AG09309 (cell line): Measurements from ENCODE around the gene HSD3B7.

Experiments used
- DNase-seq: peaks from one replicate; pipeline ENCODE4 v3.0.0-alpha.2; 2010; ENCODE audit warnings: low read depth
- H3K4me3 ChIP-seq: 2 replicates; pipeline ENCODE4 v1.5.1; 2011; ENCODE audit warnings: mild to moderate bottlenecking, low read depth, low read length, moderate library complexity; ENCODE audit not compliant: control insufficient read depth
- TF ChIP-seq, protein P1 (sequence below): IDR thresholded peaks from 2 replicates; pipeline ENCODE4 v1.5.1; 2011; ENCODE audit warnings: mild to moderate bottlenecking, low read depth, low read length, inconsistent platforms; ENCODE audit not compliant: insufficient read depth, control insufficient read depth; ENCODE audit errors: missing control alignments

Gene HSD3B7

DNA sequence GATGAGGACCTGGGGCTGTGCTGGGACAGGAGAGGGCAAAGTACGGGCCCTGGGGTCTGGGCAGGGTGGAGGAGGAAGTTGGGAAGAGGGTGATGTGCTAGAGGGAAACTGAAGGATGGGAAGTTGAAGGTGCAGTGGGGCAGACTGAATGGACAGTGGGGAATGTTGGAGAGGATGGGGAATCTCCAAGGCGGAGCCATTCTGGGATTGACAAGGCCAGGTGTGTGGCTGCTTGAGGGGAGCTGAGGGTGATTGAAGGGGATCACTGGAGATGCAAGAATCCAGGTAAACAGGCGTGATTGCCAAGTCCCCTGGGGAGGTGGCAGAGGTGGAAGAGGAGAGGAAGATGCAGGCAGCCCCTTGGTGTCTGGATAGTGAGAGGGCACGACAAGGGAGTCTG lies 8.5 kb upstream of the HSD3B7 start:
- TF ChIP-seq, protein P1, sequence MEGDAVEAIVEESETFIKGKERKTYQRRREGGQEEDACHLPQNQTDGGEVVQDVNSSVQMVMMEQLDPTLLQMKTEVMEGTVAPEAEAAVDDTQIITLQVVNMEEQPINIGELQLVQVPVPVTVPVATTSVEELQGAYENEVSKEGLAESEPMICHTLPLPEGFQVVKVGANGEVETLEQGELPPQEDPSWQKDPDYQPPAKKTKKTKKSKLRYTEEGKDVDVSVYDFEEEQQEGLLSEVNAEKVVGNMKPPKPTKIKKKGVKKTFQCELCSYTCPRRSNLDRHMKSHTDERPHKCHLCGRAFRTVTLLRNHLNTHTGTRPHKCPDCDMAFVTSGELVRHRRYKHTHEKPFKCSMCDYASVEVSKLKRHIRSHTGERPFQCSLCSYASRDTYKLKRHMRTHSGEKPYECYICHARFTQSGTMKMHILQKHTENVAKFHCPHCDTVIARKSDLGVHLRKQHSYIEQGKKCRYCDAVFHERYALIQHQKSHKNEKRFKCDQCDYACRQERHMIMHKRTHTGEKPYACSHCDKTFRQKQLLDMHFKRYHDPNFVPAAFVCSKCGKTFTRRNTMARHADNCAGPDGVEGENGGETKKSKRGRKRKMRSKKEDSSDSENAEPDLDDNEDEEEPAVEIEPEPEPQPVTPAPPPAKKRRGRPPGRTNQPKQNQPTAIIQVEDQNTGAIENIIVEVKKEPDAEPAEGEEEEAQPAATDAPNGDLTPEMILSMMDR = no peak
- H3K4me3 ChIP-seq = no peak overlapping the region
- no peak for DNase-seq

DNA sequence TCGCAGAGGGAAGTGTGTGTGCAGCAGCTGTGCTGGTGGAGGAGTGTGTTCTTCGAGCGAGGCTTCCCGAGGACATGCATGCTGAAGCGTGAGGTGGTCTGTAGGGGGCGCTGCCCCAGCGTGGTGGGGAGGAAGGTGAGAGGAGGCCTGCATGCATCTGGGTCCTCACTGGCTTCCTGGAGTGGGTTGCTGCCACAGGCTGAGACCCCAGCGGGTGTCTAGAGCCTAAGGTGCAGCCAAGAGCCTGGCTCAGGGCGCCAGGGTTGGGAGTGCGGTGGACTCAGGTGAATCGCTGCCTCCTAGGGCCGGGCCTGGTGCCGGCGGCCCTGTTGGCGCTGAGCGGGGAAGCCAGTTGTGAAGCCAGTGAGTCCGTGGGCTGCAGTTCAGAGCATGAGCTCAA lies 7.5 kb upstream of the HSD3B7 start:
- H3K4me3 ChIP-seq = no peak overlapping the region
- DNase-seq = no peak
- TF ChIP-seq, protein P1 = peak; percentile 46

DNA sequence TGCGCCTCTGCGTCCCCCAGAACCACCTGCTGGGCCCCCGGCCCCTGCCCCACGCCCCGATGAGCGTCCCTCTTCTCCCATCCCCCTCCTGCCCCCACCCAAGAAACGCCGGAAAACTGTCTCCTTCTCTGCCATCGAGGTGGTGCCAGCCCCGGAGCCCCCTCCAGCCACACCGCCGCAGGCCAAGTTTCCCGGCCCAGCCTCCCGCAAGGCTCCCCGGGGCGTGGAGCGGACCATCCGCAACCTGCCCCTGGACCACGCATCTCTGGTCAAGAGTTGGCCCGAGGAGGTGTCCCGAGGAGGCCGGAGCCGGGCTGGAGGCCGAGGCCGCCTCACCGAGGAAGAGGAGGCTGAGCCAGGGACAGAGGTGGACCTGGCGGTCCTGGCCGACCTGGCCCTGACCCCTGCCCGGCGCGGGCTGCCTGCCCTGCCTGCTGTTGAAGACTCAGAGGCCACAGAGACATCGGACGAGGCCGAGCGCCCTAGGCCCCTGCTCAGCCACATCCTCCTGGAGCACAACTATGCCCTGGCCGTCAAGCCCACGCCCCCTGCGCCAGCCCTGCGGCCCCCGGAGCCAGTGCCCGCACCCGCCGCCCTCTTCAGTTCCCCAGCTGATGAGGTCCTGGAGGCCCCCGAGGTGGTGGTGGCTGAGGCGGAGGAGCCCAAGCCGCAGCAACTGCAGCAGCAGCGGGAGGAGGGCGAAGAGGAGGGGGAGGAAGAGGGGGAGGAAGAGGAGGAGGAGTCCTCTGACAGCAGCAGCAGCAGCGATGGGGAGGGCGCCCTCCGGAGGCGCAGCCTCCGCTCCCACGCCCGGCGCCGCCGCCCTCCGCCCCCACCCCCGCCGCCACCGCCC lies 5.6 kb upstream of the HSD3B7 start:
- no peak overlapping the region for H3K4me3 ChIP-seq
- TF ChIP-seq, protein P1 = no peak
- DNase-seq = no peak

DNA sequence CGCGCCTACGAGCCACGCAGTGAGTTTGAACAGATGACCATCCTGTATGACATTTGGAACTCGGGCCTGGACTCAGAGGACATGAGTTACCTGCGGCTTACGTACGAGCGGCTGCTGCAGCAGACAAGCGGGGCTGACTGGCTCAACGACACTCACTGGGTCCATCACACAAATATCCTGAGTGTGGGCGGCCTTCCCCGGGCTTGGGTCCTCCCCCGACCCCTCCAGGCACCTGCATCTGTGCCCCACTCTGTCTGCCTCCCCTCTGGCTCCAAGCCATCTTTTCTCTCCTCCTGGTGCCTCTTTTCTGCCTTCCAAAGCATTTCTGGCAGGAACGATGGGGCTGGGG lies 5.0 kb upstream of the HSD3B7 start:
- TF ChIP-seq, protein P1 = no peak
- no peak for DNase-seq
- no peak overlapping the region for H3K4me3 ChIP-seq

DNA sequence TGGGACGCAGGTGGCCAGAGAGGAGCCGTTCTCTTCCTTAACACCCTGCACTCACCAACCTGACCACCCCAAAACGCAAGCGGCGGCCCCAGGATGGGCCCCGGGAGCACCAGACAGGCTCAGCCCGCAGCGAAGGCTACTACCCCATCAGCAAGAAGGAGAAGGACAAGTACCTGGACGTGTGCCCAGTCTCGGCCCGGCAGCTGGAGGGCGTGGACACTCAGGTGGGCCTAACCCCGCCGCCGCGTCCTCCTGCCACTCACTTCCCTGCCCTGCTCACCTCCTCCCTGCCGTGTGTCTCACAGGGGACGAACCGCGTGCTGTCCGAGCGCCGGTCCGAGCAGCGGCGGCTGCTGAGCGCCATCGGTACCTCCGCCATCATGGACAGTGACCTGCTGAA lies 4.6 kb upstream of the HSD3B7 start:
- TF ChIP-seq, protein P1 = no peak
- DNase-seq = no peak
- no peak overlapping the region for H3K4me3 ChIP-seq

DNA sequence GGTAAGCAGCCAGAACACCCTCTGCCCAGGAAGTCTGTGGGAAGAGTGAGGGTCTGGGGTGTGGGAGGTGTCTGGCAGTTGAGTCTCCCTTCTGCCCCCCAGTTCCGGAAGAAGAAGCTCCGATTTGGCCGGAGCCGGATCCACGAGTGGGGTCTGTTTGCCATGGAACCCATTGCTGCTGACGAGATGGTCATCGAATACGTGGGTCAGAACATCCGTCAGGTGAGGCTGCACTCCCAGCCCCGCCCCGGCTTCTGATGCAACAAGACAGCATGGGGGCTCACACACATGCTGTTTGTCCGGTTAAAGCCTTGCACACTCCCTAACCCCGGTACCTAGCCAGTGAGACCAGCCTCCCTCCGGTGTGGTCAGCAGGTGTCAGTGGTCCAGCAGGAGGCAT lies 4.0 kb upstream of the HSD3B7 start:
- no peak for DNase-seq
- TF ChIP-seq, protein P1 = no peak
- no peak overlapping the region for H3K4me3 ChIP-seq
